Activated naive CD4-positive, alpha-beta T cell treated with anti-CD3 and anti-CD28 coated beads, Interleukin-2, amount 50 U/mL, for 16 hours (primary cell): Measurements from ENCODE around the gene TMPO.
"Not testable (repeated sequence)": the region's sequence is repeated elsewhere in the genome, so short reads cannot be mapped to it uniquely, and the experiment has no call there.

Experiments
- DNase-seq: peaks from one replicate; pipeline ENCODE4 v3.0.0-alpha.2; 2020

Gene TMPO

DNA sequence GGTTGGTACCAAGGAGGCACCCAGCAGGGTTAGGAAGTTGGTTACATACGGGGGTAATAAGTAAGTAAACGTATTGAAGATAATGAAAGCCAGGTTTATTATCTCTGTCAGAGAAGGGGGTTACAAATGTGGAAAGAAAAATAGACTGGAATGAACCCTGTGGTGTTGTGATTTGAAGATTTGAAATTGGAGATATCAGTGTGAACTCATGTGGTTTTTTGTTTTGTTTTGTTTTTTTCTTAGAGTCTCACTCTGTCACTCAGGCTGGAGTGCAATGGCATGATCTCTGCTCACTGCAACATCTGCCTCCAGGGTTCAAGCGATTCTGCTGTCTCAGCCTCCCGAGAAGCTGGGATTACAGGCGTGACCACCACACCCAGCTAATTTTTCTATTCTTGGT, 64.0 kb downstream of the TMPO start:
- DNase-seq: no peak

- DNase-seq: no peak
Observed at GRCh38 chr12:98579835-98580234, 64.4 kb downstream of the TMPO start.

- no peak for DNase-seq
Observed at GRCh38 chr12:98580695-98581094, 65.3 kb downstream of the TMPO start.

GRCh38 chr12:98581101-98581500, 65.7 kb downstream of the TMPO start:
- DNase-seq: no peak

DNA sequence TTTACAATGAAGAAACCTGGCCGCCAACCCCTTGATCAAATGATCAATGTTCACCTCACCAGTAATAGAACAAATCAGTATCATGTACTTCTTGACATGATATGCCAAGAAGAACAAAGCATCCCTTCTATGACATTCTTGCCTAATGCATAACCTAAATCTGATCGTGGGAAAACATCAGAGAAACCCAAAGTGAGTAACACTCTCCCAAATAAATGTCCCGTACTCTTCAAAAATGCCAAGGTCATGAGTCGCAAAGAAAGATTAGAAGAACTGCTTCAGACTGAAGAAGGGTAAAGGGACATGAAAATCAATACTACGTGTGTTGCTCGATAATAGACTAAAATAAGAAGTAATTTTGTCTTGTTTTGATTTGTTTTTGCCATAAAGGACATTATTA, 66.7 kb downstream of the TMPO start:
- DNase-seq: no peak

- DNase-seq: no peak
Observed at GRCh38 chr12:98587084-98587483, 71.7 kb downstream of the TMPO start.

GRCh38 chr12:98591209-98591608, 75.8 kb downstream of the TMPO start:
- DNase-seq: no peak

DNA sequence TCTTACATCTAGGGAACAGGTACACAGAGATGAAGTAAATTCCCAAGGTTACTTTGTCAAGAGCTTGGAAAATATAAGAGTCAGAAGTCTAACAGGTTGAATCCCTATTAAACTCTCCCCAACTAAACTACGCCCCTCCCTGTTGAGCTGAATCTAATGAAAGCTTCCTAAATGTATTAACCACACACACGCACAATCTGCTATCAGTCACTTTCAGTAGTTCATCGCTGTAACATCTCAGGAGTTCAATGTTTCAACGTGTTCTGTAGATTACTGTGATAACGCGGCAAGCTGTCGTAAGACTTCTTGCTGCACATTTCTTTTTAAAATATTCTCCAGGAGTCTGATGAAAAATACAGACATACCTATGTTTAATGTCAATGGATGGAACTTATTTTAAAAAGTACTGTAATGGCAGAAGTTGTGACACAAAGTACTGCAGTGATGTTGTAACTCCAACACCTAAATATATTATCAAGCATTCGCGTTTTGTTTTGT, 77.5 kb downstream of the TMPO start:
- DNase-seq: no peak

DNA sequence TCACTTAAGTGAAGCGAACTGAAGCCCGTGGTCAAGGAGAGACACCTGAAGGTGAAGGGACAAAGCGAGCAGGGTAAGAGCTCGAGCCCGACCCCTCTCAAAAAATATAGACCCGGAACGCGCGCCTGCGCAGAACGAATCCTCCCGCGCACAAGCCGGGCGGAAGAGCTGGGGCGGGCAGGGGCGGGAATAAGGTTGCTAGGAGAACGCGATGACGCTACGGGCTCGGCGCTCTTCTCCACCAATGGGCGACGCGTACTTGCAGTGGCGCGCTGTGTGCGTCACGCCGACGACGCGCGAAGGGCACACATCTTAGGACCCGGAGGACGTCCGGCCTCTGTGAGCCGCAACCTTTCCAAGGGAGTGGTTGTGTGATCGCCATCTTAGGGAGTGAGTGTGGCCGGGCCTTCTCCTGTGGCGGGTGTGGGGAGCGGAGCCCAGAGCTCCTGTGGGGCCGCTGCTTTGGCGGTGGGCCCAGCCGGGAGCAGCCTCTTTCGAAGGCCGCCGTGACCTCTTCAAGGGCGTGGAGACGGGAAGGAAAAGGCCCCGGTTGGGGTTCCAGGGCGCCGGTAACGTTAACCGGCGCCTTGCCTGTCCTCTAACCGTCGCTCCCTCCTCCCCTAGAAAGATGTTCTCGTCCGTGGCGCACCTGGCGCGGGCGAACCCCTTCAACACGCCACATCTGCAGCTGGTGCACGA, 78.1 kb downstream of the TMPO start, which contains the start of gene SLC25A3:
SLC25A3 (plus strand) TSS at position 336 of the 699 bp plus-strand sequence; CDS start at position 629, 293 bp downstream.
- DNase-seq: peak; percentile 93

GRCh38 chr12:98594050-98594835, 78.9 kb downstream of the TMPO start:
- DNase-seq: peak; percentile 36

DNA sequence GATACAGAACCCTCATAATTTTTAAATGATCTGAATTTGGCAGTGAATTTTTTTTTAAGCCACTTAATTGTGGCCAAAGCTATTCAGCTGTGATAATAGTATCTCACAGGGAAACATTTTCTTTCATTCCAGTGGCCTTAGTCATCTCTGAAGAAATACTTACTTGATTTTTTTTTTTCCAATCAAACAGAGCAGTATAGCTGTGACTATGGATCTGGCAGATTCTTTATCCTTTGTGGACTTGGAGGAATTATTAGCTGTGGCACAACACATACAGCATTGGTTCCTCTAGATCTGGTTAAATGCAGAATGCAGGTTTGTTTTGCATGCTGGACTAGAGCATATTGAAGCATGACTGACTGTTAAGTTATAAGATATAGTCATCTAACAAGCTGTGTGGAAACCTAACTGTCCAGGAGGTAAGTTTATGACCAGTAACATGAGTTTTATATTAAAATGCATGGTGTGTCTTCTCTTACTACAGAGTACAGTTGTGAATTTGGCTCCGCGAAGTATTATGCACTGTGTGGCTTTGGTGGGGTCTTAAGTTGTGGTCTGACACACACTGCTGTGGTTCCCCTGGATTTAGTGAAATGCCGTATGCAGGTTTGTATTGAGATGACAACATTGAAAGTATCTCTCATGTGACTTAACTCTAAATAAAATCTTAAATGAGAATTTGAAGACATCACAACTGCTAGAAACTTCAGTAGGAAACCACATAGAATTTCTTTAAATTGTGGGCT, 80.0 kb downstream of the TMPO start:
- DNase-seq: no peak

- not testable (repeated sequence) for DNase-seq
Observed at GRCh38 chr12:98597313-98597712, 81.9 kb downstream of the TMPO start.
